Gastrocnemius medialis (tissue), 4 donors: ENCODE results near the gene CCSER1.

ENCODE experiments used
- CTCF ChIP-seq, 5 experiments: fragments of 450-650 bp in 3 of 5; fragments of 200-600 bp in 2 of 5; sonication (generic) in 2 of 5; IDR thresholded peaks in 4 of 5; conservative IDR thresholded peaks in 1 of 5; 1 replicate in 4 of 5; 2 replicates in 1 of 5; pipeline ENCODE4 v1.5.1; 2016 to 2019; ENCODE audit warnings: antibody characterized with exemption in 5 of 5, mild to moderate bottlenecking in 3 of 5, moderate library complexity in 3 of 5
- POLR2A ChIP-seq, 2 donors: fragments of 450-650 bp; IDR thresholded peaks; one replicate each; pipeline ENCODE4 v1.6.1; 2017; ENCODE audit warnings: antibody characterized with exemption in 2 of 2, mild to moderate bottlenecking in 2 of 2, moderate library complexity in 2 of 2

DNA sequence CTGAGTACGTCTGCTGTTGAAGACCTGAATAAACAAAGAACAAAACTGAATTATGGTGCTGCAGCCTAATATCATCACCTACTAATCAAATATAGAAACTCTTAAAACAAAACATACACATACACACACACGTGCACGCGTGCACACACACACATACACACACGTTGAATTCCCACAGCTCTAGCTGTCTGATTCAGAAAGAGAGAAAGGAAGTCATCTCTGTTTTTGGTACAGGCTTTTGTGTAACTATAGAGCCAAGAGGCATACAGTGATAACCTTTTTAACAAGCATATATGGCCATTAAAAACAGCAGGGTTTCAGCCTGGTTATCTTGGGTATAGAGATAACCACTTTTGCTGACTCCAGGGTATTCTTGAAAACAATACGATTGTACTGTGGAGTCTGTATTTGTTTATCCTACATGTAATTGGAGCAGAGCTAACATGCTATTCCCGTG lies 823.2 kb downstream of the CCSER1 start:
- TF ChIP-seq CTCF (IDR thresholded peaks at IDR 0.05 in 4 of 5, conservative IDR thresholded peaks at IDR 0.05 in 1 of 5) (no peak), POLR2A (IDR thresholded peaks at IDR 0.05) (no peak)
